MM.1S (cell line): ENCODE data around the gene TRMT61A.

ENCODE experiments used
- DNase-seq: peaks from one replicate; pipeline ENCODE4 v3.0.0-alpha.2; 2015
- H2AFZ ChIP-seq: fragments of 300-600 bp; sonication (generic); 2 replicates; pipeline ENCODE4 v1.6.0; 2016; ENCODE audit warnings: antibody characterized with exemption, low read length
- H3F3A ChIP-seq: fragments of 300-600 bp; sonication (generic); 2 replicates; pipeline ENCODE4 v1.6.1; 2016; ENCODE audit warnings: mild to moderate bottlenecking, antibody characterized with exemption, low read length, moderate library complexity, mixed read lengths; ENCODE audit not compliant: insufficient read depth
- H3K27ac ChIP-seq: fragments of 300-600 bp; sonication (generic); 2 replicates; pipeline ENCODE4 v1.5.1; 2016; ENCODE audit warnings: mild to moderate bottlenecking, low read length
- H3K27me3 ChIP-seq: fragments of 300-600 bp; sonication (generic); replicated peaks from 2 replicates; pipeline ENCODE4 v1.6.0; 2016; ENCODE audit warnings: low read length; ENCODE audit not compliant: insufficient read depth
- H3K36me3 ChIP-seq: fragments of 300-600 bp; sonication (generic); replicated peaks from 2 replicates; pipeline ENCODE4 v1.6.1; 2016; ENCODE audit warnings: mild to moderate bottlenecking, low read length, mixed read lengths; ENCODE audit not compliant: insufficient read depth
- H3K4me1 ChIP-seq: fragments of 300-600 bp; sonication (generic); 2 replicates; pipeline ENCODE4 v1.6.1; 2016; ENCODE audit warnings: low read length, mixed read lengths
- H3K4me2 ChIP-seq: fragments of 300-600 bp; sonication (generic); 2 replicates; pipeline ENCODE4 v1.6.0; 2016; ENCODE audit warnings: low read depth, low read length
- H3K4me3 ChIP-seq: fragments of 300-600 bp; sonication (generic); 2 replicates; pipeline ENCODE4 v1.5.1; 2016; ENCODE audit warnings: low read length, mixed read lengths
- H3K79me2 ChIP-seq: fragments of 300-600 bp; sonication (generic); 2 replicates; pipeline ENCODE4 v1.6.1; 2016; ENCODE audit warnings: mixed run types, low read length, mixed read lengths
- H3K9ac ChIP-seq: fragments of 300-600 bp; sonication (generic); 2 replicates; pipeline ENCODE4 v1.6.1; 2016; ENCODE audit warnings: low read length, mixed read lengths
- H3K9me2 ChIP-seq: fragments of 300-600 bp; sonication (generic); replicated peaks from 2 replicates; pipeline ENCODE4 v1.6.1; 2016; ENCODE audit warnings: mild to moderate bottlenecking, low read length, mixed read lengths; ENCODE audit not compliant: insufficient read depth
- H3K9me3 ChIP-seq: fragments of 300-600 bp; sonication (generic); replicated peaks from 2 replicates; pipeline ENCODE4 v1.6.1; 2016; ENCODE audit warnings: mild to moderate bottlenecking, low read length, mixed read lengths; ENCODE audit not compliant: insufficient read depth
- H4K20me1 ChIP-seq: fragments of 300-600 bp; sonication (generic); 2 replicates; pipeline ENCODE4 v1.6.1; 2016; ENCODE audit warnings: mild to moderate bottlenecking, low read length, moderate library complexity, mixed read lengths; ENCODE audit not compliant: insufficient read depth
- EZH2 ChIP-seq: fragments of 300-600 bp; sonication (generic); optimal IDR thresholded peaks from 2 replicates; pipeline ENCODE3; 2017; ENCODE audit warnings: low read depth, mild to moderate bottlenecking, antibody characterized with exemption, low read length, mixed read lengths
- EZH2phosphoT487 ChIP-seq: fragments of 300-600 bp; sonication (generic); IDR thresholded peaks from 2 replicates; pipeline ENCODE4 v1.6.1; 2018; ENCODE audit warnings: antibody characterized with exemption, low read length
- TF ChIP-seq, protein P1 (sequence below): fragments of 300-600 bp; sonication (generic); IDR thresholded peaks from 2 replicates; pipeline ENCODE4 v1.5.1; 2016; ENCODE audit warnings: antibody characterized with exemption, low read length, mixed read lengths

Gene TRMT61A

DNA sequence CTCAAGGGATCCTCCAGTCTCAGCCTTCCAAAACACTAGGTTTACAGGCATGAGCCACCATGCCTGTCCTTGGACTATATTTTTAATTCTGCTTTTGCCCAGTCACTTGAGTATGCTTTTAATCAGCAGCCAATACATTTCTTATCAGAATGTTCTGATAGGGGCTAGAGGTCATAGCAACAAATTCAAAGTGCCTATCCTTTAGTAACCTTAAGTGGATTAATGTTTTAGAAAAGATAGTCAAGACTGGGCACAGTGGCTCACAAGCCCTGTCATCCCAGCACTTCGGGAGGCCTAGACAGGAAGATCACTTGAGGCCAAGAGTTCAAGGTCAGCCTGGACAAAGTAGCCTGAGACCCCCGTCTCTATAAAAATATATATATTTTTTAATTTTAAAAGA lies 43.5 kb upstream of the TRMT61A start:
- Histone ChIP-seq H3K9me3 (no peaks in the 10 kb centered on the region), H3K79me2 (no peaks in the 10 kb centered on the region), H2AFZ (no peak overlapping the region), H3K4me3 (no peak overlapping the region), H3K27ac (no peak overlapping the region), H3F3A (peaks cover 6% of the 10 kb centered on the region), H3K36me3 (no peaks in the 10 kb centered on the region), H3K4me1 (peaks cover 9% of the 10 kb centered on the region), H4K20me1 (no peaks in the 10 kb centered on the region), H3K4me2 (no peak overlapping the region), H3K9me2 (no peaks in the 10 kb centered on the region), H3K9ac (no peak overlapping the region), H3K27me3 (no peaks in the 10 kb centered on the region)
- no peak for DNase-seq
- TF ChIP-seq EZH2phosphoT487 (no peak), EZH2 (no peak)
- TF ChIP-seq, protein P1, sequence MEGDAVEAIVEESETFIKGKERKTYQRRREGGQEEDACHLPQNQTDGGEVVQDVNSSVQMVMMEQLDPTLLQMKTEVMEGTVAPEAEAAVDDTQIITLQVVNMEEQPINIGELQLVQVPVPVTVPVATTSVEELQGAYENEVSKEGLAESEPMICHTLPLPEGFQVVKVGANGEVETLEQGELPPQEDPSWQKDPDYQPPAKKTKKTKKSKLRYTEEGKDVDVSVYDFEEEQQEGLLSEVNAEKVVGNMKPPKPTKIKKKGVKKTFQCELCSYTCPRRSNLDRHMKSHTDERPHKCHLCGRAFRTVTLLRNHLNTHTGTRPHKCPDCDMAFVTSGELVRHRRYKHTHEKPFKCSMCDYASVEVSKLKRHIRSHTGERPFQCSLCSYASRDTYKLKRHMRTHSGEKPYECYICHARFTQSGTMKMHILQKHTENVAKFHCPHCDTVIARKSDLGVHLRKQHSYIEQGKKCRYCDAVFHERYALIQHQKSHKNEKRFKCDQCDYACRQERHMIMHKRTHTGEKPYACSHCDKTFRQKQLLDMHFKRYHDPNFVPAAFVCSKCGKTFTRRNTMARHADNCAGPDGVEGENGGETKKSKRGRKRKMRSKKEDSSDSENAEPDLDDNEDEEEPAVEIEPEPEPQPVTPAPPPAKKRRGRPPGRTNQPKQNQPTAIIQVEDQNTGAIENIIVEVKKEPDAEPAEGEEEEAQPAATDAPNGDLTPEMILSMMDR, result no peak

DNA sequence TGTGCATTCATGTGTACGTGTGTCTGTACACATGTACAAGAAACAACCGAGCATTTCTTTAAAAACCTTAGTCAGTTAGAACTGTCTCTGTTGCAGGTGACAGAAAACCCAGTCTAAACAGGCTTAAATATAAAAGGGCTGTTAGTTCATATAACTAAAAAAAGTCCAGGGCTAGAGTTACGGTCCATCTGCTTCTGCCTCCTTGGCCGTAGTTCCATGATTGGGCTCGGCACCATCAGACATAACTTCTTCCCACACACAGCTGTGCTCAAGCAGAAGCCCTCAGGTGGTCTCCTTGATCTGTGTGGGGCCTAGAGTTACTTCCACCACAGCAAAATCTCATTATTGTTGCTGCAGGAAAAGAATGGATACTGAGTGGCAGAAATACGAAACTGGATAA lies 40.9 kb upstream of the TRMT61A start:
- TF ChIP-seq EZH2 (no peak), EZH2phosphoT487 (no peak)
- TF ChIP-seq, protein P1, result no peak
- H3K36me3 ChIP-seq, result no peaks in the 10 kb centered on the region
- no peak overlapping the region for H3K4me2 ChIP-seq
- H3K4me3 ChIP-seq, result no peak overlapping the region
- H3K4me1 ChIP-seq, result no peaks in the 10 kb centered on the region
- no peaks in the 10 kb centered on the region for H3K9me2 ChIP-seq
- DNase-seq, result no peak
- no peaks in the 10 kb centered on the region for H4K20me1 ChIP-seq
- no peak overlapping the region for H3K27ac ChIP-seq
- no peaks in the 10 kb centered on the region for H3K27me3 ChIP-seq
- H3K9me3 ChIP-seq, result no peaks in the 10 kb centered on the region
- H3F3A ChIP-seq, result no peaks in the 10 kb centered on the region
- no peaks in the 10 kb centered on the region for H3K79me2 ChIP-seq
- no peak overlapping the region for H3K9ac ChIP-seq
- no peak overlapping the region for H2AFZ ChIP-seq

DNA sequence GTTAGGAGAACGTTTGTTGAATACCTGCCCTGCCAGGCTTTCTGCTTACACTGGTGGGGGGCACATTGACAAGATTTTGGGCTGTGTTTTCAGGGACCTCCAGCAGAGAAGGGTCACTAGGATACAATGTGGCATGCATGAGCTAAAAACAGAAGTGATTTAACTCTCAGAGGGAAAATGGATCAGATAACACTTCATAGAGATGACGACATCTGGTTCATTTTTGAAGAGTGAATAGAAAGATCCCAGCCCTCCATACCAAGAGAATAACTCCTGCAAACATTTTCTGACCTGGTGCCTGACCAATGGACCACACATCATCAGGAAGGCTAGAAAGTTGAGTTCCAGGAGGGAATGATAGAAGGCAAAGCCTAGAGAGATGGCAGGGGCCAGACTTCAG lies 40.0 kb upstream of the TRMT61A start:
- H3K9me2 ChIP-seq, result no peaks in the 10 kb centered on the region
- no peak overlapping the region for H3K9ac ChIP-seq
- no peak overlapping the region for H3K4me2 ChIP-seq
- no peaks in the 10 kb centered on the region for H3K27me3 ChIP-seq
- no peak overlapping the region for H3K4me3 ChIP-seq
- TF ChIP-seq EZH2 (no peak), EZH2phosphoT487 (no peak)
- no peaks in the 10 kb centered on the region for H4K20me1 ChIP-seq
- no peak overlapping the region for H2AFZ ChIP-seq
- no peak overlapping the region for H3K27ac ChIP-seq
- DNase-seq, result no peak
- H3K9me3 ChIP-seq, result no peaks in the 10 kb centered on the region
- no peaks in the 10 kb centered on the region for H3K4me1 ChIP-seq
- no peaks in the 10 kb centered on the region for H3F3A ChIP-seq
- no peaks in the 10 kb centered on the region for H3K36me3 ChIP-seq
- H3K79me2 ChIP-seq, result no peaks in the 10 kb centered on the region

DNA sequence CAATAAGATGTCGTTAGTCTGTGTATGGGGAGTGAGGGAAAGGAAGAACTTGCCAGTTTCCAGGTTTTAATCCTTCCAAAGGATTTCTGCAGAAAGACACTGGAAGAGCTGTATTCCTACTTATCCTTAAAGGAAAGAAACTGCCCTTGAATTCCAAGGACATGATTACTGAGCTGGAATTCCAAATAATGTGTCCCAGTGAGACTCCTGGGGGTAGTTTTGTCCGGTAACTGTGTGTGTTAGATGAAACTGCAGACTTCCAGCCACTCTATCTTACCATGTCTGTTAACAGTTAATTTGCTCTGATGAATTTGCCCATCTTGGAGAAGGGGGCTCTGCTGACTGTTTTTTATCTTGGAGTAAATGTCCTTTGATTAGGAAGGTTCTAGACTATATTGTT lies 39.4 kb upstream of the TRMT61A start:
- Histone ChIP-seq H3K9ac (no peak overlapping the region), H4K20me1 (no peaks in the 10 kb centered on the region), H2AFZ (no peak overlapping the region), H3K36me3 (no peaks in the 10 kb centered on the region), H3F3A (no peaks in the 10 kb centered on the region), H3K4me2 (no peak overlapping the region), H3K4me3 (no peak overlapping the region), H3K9me2 (no peaks in the 10 kb centered on the region), H3K27ac (no peak overlapping the region), H3K9me3 (no peaks in the 10 kb centered on the region), H3K79me2 (no peaks in the 10 kb centered on the region), H3K27me3 (no peaks in the 10 kb centered on the region), H3K4me1 (no peaks in the 10 kb centered on the region)
- no peak for TF ChIP-seq EZH2phosphoT487
- no peak for TF ChIP-seq EZH2
- TF ChIP-seq, protein P1, result no peak
- no peak for DNase-seq
